ENCODE measurements around the gene GADD45B.
"Not testable (repeated sequence)": the region's sequence is repeated elsewhere in the genome, so short reads cannot be mapped to it uniquely, and the experiment has no call there.

The GADD45B gene

DNA sequence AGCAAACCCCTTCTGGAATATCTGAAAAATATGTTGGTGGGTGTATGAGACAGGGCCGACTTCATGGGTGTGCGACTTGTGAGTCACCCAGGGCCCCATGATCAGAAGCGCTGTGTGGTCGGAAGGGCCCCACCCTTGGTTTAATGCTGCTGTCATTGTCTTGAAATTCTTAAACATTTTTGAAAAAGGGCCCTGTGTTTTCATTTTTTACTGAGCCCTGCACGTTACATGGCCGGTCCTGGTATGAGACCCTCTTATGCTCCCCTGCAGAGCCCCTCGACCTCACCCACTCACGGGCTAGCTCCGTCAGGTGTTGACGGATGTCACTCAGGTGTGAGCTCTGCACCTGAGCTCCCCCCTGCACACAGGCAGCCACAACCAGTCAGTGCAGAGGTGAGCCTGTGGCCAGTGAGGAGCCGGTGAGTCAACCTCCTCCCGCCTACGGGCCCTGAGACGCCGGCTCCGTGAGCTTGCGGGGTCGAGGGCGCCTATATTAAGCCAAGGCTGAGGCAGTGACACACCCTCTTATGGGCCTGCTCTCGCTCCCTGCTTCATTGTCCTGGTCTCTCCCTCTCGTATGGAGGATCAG lies 27.7 kb downstream of the GADD45B start:
- H3K4me3 ChIP-seq (ENCODE audit: low read depth, low read length) = no peak overlapping the region
- TF ChIP-seq POLR2A (IDR thresholded peaks at IDR 0.05; ENCODE audit: extremely low read depth, insufficient read length) = no peak
- TF ChIP-seq, protein P1, sequence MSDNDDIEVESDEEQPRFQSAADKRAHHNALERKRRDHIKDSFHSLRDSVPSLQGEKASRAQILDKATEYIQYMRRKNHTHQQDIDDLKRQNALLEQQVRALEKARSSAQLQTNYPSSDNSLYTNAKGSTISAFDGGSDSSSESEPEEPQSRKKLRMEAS (IDR thresholded peaks at IDR 0.05; ENCODE audit: low read depth, low read length) = no peak
- TF ChIP-seq, protein P2, sequence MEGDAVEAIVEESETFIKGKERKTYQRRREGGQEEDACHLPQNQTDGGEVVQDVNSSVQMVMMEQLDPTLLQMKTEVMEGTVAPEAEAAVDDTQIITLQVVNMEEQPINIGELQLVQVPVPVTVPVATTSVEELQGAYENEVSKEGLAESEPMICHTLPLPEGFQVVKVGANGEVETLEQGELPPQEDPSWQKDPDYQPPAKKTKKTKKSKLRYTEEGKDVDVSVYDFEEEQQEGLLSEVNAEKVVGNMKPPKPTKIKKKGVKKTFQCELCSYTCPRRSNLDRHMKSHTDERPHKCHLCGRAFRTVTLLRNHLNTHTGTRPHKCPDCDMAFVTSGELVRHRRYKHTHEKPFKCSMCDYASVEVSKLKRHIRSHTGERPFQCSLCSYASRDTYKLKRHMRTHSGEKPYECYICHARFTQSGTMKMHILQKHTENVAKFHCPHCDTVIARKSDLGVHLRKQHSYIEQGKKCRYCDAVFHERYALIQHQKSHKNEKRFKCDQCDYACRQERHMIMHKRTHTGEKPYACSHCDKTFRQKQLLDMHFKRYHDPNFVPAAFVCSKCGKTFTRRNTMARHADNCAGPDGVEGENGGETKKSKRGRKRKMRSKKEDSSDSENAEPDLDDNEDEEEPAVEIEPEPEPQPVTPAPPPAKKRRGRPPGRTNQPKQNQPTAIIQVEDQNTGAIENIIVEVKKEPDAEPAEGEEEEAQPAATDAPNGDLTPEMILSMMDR (IDR thresholded peaks at IDR 0.05; ENCODE audit: low read depth, low read length) = no peak
- TF ChIP-seq MYC (IDR thresholded peaks at IDR 0.05; ENCODE audit: low read depth, low read length) = no peak
- peak; percentile 63 for DNase-seq (ENCODE audit: low read depth)

DNA sequence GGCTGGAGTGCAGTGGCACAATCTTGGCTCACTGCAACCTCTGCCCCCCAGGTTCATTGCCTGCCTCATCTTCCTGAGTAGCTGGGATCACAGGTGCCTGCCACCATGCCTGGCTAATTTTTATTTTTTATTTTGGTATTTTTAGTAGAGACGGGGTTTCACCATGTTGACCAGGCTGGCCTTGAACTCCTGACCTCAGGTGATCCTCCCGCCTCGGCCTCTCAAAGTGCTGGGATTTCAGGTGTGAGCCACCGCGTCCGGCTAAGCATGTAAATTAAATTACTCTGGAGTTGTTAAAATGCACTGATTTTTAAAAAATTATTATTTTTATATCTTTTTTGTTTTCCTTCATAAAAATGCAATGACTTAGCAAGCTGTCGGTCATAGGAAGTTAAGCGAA lies 30.7 kb downstream of the GADD45B start:
- not testable (repeated sequence) for DNase-seq (ENCODE audit: low read depth); H3K4me3 ChIP-seq (ENCODE audit: low read depth, low read length)

DNA sequence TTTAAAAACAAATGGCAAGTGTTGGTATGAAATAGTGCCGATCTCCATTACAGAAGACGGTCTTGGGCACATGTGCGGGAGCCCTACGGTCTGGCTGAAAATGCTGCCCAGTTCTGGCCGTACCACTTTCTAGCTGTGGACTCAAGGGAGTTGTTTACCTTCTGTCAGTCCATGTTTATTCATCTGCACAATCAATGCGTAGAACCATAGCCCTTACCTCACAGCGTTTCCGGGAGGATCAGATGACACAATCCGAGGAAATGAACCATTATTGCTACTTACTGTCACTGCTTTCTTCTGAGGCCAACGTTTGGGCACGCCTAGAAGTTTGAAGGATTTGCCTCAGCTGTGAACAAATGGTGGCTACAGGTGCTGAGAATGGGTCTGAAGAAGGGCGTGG lies 31.2 kb downstream of the GADD45B start:
- no peak overlapping the region for H3K4me3 ChIP-seq (ENCODE audit: low read depth, low read length)
- TF ChIP-seq, protein P1 (IDR thresholded peaks at IDR 0.05; ENCODE audit: low read depth, low read length) = no peak
- TF ChIP-seq POLR2A (IDR thresholded peaks at IDR 0.05; ENCODE audit: extremely low read depth, insufficient read length) = no peak
- TF ChIP-seq, protein P2 (IDR thresholded peaks at IDR 0.05; ENCODE audit: low read depth, low read length) = no peak
- TF ChIP-seq MYC (IDR thresholded peaks at IDR 0.05; ENCODE audit: low read depth, low read length) = no peak
- DNase-seq (ENCODE audit: low read depth) = peak; percentile 59

DNA sequence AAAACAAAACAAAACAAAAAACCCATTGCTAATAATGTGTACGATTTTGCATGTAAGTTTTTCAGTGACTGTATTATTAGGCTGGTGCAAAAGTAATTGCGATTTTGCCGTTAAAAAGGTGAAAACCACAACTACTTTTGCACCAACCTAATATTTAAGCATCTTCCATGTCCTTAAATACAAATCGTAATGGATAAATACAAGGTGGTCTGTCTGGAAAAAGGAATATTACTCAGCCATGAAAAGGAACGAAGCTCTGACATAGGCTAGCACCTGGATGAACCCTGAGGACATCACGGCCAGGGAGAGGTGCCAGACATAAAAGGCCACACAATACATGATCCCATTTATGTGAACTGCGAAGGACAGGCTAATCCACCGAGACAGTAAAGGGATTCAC lies 33.2 kb downstream of the GADD45B start:
- no peak for DNase-seq (ENCODE audit: low read depth)
- no peak overlapping the region for H3K4me3 ChIP-seq (ENCODE audit: low read depth, low read length)
- TF ChIP-seq, protein P1 (IDR thresholded peaks at IDR 0.05; ENCODE audit: low read depth, low read length) = no peak

DNA sequence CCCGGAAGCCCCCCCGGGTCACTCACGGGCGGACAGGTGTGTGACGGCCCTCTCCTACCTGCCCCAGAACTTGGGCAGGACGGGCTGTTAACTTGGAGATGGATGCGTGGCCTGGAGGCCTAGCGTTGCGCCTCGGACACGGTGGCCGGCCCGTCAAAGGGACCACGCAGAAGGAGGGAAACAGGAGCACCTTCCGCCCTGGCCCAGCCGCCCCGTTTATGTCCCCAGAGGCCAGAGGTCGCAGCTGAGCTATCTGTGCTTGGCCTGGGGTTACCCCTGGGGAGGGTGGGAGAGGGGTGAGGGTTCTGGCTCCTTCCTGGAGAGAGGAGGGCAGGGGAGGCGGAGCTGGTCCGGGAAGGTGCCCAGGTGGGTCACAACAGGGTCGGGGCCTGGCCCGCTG lies 35.6 kb downstream of the GADD45B start:
- TF ChIP-seq MYC (IDR thresholded peaks at IDR 0.05; ENCODE audit: low read depth, low read length) = no peak
- TF ChIP-seq, protein P1 (IDR thresholded peaks at IDR 0.05; ENCODE audit: low read depth, low read length) = no peak
- TF ChIP-seq, protein P2 (IDR thresholded peaks at IDR 0.05; ENCODE audit: low read depth, low read length) = no peak
- TF ChIP-seq POLR2A (IDR thresholded peaks at IDR 0.05; ENCODE audit: extremely low read depth, insufficient read length) = no peak
- H3K4me3 ChIP-seq (ENCODE audit: low read depth, low read length) = no peak overlapping the region
- no peak for DNase-seq (ENCODE audit: low read depth)

DNA sequence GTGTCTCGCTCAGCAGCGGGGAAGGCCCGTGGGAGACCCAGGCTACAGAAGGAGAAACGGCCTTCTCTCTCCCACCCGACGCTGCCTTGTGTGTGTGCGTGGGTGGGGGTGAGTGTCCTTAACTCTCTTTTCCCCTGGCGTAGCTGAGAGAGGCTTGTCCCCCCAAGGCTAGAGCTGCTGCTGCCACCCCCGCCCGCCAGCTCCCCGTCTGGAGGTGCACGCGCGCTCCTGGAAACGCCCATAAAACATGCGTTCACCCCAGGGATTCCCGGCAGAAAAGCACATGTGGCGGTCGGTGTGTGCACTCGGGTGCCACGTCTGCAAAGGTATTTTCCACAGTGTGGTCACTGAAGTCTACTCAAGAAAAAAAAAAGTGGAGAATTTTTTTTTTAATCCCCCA lies 36.1 kb downstream of the GADD45B start:
- no peak overlapping the region for H3K4me3 ChIP-seq (ENCODE audit: low read depth, low read length)
- TF ChIP-seq POLR2A (IDR thresholded peaks at IDR 0.05; ENCODE audit: extremely low read depth, insufficient read length) (no peak), MYC (IDR thresholded peaks at IDR 0.05; ENCODE audit: low read depth, low read length) (no peak)
- TF ChIP-seq, protein P1 (IDR thresholded peaks at IDR 0.05; ENCODE audit: low read depth, low read length) = no peak
- TF ChIP-seq, protein P2 (IDR thresholded peaks at IDR 0.05; ENCODE audit: low read depth, low read length) = no peak
- no peak for DNase-seq (ENCODE audit: low read depth)
